ENCODE measurements around the gene SCN8A.
"Not testable (repeated sequence)": the region's sequence is repeated elsewhere in the genome, so short reads cannot be mapped to it uniquely, and the experiment has no call there.

SCN8A gene

GRCh38 chr12:51591016-51591901 lies at the start of gene SCN8A:
Gene SCN8A (plus strand): TSS chr12:51591233. CDS start chr12:51662818, 71,585 bp downstream.
- no peak for DNase-seq

DNA sequence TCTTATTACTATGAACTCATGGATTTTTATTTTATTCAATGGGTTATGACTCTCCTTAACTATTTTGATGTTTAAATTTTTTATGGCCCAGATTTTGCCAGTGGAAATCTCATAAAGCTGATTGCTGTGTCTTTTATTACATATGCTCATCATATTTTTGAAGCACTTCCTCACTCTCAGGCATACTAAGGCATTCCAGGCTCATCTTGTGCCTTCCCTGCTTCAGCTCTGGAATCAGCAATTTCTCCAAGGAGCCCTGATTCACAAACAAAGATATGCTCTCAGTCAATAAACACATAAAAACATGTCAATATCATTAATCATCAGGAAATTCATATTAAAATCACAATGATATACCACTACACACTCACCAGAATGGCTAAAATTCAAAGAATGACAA lies 44.9 kb upstream of the SCN8A start:
- DNase-seq, result no peak

DNA sequence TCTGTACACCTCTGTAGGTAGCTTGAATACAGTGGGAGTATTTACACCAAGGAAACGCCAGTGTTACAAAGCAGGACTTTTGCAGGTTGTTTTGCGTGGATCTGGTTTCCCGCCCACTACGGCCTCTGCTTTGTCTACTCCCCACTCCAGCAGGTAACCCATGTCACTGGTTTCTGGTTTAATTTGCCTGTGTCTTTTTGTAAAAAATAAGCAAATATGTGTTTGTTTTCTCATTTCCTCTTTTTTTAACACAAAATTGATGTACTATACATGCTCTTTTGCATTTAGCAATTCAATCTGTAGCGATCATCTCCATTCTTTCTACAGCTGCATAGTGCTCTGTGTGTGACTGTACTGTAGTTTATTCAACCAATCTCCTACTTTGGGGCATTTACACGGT lies 43.4 kb upstream of the SCN8A start:
- no peak for DNase-seq

DNA sequence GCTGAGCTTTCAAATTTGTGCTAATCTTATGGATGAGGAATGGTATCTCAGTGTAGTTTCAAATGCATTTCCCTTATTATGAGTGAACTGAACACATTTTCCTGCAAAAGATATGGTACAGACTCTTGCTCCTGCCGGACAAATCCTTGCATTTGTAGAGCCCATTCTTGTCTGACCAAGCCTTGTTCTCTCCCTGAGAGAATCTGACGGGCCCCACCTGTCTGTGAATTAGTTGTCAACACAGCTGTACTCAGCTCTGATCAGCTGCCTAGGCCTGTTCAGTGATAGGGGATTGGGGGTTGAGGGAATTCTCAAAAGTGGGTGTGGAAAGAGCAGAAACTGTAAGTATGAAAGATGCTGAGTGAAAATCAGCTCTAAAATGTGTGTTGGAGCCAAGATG lies 42.8 kb upstream of the SCN8A start:
- DNase-seq, result peak; percentile 53

- peak; percentile 95 for DNase-seq
Observed at GRCh38 chr12:51549637-51550036, 41.4 kb upstream of the SCN8A start.

GRCh38 chr12:51568271-51569032 lies 22.6 kb upstream of the SCN8A start:
- not testable (repeated sequence) for DNase-seq

GRCh38 chr12:51579321-51579850 lies 11.6 kb upstream of the SCN8A start:
- no peak for DNase-seq

DNA sequence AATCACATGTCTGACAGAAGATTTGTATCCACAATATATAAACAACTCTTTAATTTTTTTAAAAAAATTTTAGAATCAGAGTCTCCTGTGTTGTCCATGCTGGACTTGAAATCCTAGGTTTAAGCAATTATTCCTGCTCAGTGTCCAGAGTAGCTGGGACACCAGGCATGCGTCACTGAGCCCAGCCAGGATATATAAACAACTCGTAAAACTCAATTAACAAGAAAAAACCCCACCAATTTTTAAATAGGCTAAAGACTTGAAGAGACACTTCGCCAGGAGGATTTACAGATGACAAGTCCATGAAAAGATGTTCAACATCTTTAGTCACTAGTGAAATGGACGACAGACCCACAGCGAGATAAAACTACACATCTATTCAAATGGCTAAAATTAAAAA lies 2.0 kb upstream of the SCN8A start:
- no peak for DNase-seq

DNA sequence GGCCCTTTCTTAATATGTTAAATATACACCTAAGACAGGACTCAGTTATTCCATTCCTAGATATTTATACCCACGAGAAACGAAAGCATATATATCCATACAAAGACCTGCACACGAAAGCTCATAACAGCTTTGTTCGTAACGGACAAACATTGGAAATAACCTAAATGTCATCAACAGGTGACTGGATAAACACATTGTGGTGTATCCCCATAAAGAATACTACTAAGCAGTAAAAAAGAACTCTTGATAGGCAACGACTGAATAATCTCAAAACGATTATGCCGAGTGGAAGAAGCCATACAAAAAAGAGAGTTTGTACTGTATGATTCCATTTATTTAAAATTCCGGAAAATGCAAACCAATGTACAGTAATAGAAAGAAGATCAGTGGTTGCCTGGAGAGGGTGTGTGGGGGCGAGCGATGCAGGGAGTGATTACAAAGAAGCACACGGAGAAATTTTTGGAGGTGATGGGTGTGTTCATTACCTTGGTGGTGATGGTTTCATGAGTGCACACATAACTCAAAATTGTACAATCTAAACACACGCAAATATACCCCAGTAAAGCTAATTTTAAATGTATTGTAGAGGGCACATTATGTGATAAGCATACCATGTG lies 1.4 kb upstream of the SCN8A start:
- no peak for DNase-seq

DNA sequence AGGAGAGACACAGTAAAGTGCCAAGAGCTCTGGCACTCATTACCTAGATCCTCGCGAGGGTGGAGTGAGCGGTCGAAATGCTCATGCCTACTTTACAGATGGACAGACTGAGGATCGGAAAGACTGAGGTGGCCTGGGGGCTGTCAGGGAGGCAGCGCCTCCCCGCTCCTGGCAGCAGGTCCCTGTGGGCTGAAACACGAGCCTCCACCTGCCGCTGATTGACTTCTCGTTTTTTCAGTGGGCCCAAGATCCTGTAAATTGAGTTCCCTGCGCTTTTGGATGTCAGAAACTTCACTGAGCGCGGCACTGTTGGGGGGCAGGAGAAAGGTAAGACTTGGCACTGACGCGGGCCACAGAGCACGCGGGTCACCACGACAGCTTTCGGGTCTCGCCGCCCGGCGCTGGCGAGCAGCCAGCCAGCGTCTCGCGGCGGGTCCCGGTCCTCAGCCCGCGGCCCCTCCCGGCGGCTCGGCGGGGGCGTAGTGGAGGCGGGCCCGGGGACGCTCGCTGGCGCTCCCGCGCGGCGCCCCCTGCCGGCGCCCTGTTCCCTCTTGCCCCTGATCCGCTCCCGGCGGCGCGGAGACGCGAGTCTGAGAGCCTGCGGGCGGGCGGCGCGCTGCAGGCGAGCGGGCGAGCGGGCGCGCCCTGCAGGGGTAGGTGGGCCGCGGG lies 552 bp upstream of the SCN8A start:
- DNase-seq, result peak; percentile 64

DNA sequence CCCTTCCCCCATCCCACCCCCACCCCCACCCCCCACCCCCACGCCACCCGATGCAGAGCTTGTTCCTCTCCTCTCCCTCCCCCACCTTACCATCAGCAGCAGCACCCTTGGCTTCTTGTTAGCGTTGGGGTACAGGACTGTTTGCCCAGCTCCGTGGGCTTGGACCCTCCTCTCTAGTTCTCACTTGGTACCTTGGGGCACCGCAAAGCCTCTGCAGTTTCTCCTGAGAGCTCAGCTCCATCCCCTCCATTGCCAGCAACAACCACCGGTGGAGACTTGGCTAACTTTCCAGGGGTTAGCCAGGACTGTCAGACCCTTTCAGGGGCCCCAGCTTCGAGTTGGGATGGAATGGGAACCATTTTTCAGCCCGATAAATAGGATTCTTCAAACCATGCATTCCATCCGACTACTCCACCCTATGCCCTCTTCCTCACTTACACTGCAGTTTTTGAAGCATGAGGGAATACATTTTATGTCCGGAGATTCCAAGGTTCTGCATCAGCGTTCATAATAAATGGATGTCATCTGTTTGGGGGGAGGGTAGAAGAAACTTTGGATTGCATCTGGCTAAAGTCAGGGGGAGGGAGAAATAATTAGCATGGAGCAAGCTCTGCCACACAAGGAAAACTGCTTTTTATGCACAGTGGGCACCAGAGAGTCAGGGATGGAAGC lies 1.1 kb downstream of the SCN8A start:
- no peak for DNase-seq

- DNase-seq, result no peak
Observed at GRCh38 chr12:51593021-51593420, 2.0 kb downstream of the SCN8A start.

GRCh38 chr12:51593539-51593938 lies 2.5 kb downstream of the SCN8A start:
- DNase-seq, result no peak

GRCh38 chr12:51598156-51598555 lies 7.1 kb downstream of the SCN8A start:
- DNase-seq, result no peak

DNA sequence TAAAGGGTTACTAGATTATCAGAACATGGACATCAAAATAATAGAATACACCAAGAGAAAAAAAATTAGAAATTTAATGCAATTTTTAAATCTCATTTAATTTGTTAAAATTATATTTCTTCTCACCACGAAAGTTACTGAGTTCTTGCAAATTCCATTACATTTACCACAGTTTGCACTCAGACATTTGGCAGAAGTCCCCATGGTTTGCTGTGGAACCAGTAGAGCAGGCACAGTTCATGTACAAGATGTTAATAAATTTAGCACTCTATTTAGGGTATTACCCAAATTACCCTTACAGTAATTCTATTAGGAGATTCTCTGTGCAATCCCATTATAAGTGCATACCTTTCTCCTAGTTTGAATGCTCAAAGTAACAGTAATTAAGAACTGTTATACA lies 9.7 kb downstream of the SCN8A start:
- DNase-seq, result no peak

DNA sequence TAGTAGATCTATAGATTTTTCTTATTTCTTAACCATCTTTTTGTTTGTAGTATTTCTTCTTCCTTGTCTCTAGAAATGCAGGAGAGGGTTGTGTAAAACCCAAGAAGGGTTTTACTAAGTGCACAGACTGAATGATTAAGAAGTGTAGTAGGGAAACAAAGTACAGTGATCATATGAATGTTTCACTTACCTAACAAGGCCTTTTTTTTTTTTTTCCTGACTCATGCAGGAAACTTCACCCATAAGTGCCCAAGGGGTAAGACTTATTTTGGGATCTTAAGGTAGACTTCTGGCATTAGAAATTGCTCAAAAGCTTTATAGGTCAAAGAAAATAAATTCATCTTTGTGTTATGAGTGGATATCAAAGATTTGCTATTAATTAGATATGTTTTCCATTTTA lies 10.2 kb downstream of the SCN8A start:
- no peak for DNase-seq

DNA sequence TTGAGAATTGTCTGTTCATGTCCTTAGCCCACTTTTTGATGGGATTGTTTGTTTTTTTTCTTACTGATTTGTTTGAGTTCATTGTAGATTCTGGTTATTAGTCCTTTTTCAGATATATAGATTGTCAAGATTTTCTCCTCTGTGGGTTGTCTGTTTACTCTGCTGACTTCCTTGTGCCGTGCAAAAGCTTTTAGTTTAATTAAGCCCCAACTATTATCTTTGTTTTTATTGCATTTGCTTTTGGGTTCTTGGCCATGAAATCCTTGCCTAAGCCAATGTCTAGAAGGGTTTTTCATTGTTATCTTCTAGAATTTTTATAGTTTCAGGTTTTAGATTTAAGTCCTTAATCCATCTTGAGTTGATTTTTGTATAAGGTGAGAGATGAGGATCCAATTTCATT lies 14.9 kb downstream of the SCN8A start:
- not testable (repeated sequence) for DNase-seq

DNA sequence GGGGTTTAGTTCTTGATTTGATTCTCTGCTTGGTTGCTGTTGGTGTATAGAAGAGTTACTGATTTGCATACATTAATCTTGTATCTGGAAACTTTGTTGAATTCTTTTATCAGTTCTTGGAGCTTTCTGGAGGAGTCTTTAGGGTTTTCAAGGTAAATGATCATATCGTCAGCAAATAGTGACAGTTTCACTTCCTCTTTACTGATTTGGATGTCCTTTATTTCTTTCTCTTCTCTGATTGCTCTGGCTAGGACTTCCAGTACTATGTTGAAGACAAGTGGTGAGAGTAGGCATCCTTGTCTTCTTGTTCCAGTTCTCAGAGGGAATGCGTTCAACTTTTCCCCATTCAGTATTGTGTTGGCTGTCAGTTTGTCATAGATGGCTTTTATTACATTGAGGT lies 16.2 kb downstream of the SCN8A start:
- not testable (repeated sequence) for DNase-seq

- no peak for DNase-seq
Observed at GRCh38 chr12:51620448-51620847, 29.4 kb downstream of the SCN8A start.

- DNase-seq, result no peak
Observed at GRCh38 chr12:51621156-51621922, 30.3 kb downstream of the SCN8A start.

DNA sequence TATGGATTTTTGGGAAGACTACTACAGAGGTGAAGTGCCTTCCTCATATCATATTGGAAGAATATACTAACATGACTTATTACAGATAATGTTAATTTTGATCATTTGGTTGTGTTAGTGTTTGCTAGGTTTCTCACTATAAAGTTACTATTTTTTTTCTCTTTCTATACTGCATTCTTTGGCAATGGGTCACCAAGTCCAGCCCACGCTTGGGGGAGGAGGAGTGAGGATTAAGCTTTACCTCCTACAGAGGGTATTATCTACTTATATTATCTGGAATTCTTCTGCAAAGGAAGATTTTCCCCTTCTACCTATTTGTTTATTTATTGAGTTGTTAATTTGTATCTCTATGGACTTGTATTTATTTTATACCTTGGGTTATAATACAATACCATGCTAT lies 31.5 kb downstream of the SCN8A start:
- DNase-seq, result no peak

Data from SHP77 treated with DMSO at 0.1 percent for 48 hours (cell line).